ENCODE results near the gene LARP4B. TPM values are rescaled to one million over a fixed set of nuclear protein-coding genes. Genes with fewer than 3 reads are reported as not detected.

Gene LARP4B
- total and polyA plus RNA-seq, 2 of the 13 experiments (the other 11 are each of a cell fraction or from before 2014, with no cell fraction given) = 19.5 to 30.2 TPM

DNA sequence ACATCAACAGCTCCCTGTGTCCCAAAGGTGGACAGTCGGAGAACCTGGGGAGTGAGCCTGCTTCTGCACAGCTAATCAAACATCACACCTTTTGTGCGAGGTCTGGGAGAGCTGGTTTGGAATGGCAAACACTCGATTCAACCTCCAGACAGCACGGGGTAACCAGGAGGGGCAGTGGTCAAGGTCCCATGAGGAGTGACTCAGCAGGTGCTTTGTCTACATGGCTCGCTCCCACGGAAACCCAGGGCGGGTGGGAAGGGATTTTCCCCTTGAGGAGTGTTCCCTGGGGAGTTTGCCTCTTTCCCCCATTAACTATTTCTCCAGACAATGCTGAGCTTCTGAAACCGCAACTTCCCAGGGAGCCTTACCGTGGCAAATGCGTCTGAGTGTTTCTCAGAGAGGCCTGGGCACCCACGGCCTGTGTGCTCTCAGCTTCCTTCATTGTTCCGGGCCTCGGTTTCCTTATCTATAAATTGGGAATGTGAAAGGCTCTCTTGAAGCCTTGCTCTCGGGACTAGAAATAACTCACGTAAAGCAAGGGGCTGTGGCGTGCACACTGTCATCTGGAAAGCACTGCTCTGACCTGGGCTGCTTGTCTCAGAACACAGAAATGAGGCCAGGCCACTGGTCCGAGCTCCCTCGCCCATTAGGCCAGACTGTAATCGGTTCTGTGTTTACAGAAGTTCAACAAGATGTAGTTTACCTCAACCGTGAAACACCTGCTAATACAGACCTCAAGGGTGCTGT is 42.7 kb upstream of the LARP4B start (continued):
- TF ChIP-seq, protein P1, sequence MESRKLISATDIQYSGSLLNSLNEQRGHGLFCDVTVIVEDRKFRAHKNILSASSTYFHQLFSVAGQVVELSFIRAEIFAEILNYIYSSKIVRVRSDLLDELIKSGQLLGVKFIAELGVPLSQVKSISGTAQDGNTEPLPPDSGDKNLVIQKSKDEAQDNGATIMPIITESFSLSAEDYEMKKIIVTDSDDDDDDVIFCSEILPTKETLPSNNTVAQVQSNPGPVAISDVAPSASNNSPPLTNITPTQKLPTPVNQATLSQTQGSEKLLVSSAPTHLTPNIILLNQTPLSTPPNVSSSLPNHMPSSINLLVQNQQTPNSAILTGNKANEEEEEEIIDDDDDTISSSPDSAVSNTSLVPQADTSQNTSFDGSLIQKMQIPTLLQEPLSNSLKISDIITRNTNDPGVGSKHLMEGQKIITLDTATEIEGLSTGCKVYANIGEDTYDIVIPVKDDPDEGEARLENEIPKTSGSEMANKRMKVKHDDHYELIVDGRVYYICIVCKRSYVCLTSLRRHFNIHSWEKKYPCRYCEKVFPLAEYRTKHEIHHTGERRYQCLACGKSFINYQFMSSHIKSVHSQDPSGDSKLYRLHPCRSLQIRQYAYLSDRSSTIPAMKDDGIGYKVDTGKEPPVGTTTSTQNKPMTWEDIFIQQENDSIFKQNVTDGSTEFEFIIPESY (CRISPR knock-in tag; IDR thresholded peaks at IDR 0.05) = peak; percentile 27; the same call in 1 of the 2 replicates
- TF ChIP-seq HNRNPK (IDR thresholded peaks at IDR 0.05; ENCODE audit: low read depth, low read length, poor library complexity, severe bottlenecking) (no peak), ARID2 (CRISPR knock-in tag; IDR thresholded peaks at IDR 0.05; ENCODE audit: borderline replicate concordance) (no peak), KDM5A (IDR thresholded peaks at IDR 0.05; ENCODE audit: borderline replicate concordance, low read length) (no peak), ZFP1 (CRISPR knock-in tag; IDR thresholded peaks at IDR 0.05) (0 out of 2 replicates have a peak, but pooled peaks have one; percentile 17), ARNT2 (CRISPR knock-in tag; IDR thresholded peaks at IDR 0.05; ENCODE audit: low read depth) (no peak), TCF7 (IDR thresholded peaks at IDR 0.05; ENCODE audit: low read depth) (0 out of 2 replicates have a peak, but pooled peaks have one; percentile 32), ZNF549 (CRISPR knock-in tag; IDR thresholded peaks at IDR 0.05) (no peak), ZNF274 (CRISPR knock-in tag; IDR thresholded peaks at IDR 0.05) (no peak), ZNF468 (CRISPR knock-in tag; IDR thresholded peaks at IDR 0.05) (no peak), ZNF891 (CRISPR knock-in tag; IDR thresholded peaks at IDR 0.05) (no peak), ZFYVE20 (CRISPR knock-in tag; IDR thresholded peaks at IDR 0.05; ENCODE audit: borderline replicate concordance, low read depth) (no peak), RARG (CRISPR knock-in tag; IDR thresholded peaks at IDR 0.05; ENCODE audit: low read depth) (no peak), ZNF101 (CRISPR knock-in tag; IDR thresholded peaks at IDR 0.05; ENCODE audit: borderline replicate concordance, low read depth) (no peak), ZNF652 (CRISPR knock-in tag; IDR thresholded peaks at IDR 0.05; ENCODE audit: borderline replicate concordance, low read depth) (no peak), NKX3-1 (CRISPR knock-in tag; IDR thresholded peaks at IDR 0.05) (no peak), ZNF737 (CRISPR knock-in tag; IDR thresholded peaks at IDR 0.05; ENCODE audit: borderline replicate concordance) (no peak), PLRG1 (conservative IDR thresholded peaks at IDR 0.05) (no peak), SAP130 (CRISPR knock-in tag; IDR thresholded peaks at IDR 0.05; ENCODE audit: low read depth) (peak; percentile 88), ZNF264 (CRISPR knock-in tag; IDR thresholded peaks at IDR 0.05) (no peak), YY1 (IDR thresholded peaks at IDR 0.05; ENCODE audit: insufficient read depth, insufficient replicate concordance, low read depth, low read length) (no peak), ZNF672 (CRISPR knock-in tag; IDR thresholded peaks at IDR 0.05) (no peak)
- TF ChIP-seq, protein P2, sequence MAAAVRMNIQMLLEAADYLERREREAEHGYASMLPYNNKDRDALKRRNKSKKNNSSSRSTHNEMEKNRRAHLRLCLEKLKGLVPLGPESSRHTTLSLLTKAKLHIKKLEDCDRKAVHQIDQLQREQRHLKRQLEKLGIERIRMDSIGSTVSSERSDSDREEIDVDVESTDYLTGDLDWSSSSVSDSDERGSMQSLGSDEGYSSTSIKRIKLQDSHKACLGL (CRISPR knock-in tag; IDR thresholded peaks at IDR 0.05) = no peak
- TF ChIP-seq, protein P3, sequence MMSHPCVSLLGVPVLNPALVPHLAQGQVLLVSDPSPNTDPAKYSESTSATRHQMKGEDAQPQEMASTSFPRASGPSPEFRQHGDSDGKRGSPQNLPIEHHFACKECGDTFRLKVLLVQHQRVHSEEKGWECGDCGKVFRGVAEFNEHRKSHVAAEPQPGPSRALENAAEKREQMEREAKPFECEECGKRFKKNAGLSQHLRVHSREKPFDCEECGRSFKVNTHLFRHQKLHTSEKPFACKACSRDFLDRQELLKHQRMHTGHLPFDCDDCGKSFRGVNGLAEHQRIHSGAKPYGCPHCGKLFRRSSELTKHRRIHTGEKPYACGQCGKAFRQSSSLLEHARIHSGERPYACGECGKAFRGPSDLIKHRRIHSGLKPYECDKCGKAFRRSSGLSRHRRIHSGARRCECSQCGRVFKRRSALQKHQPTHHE (CRISPR knock-in tag; IDR thresholded peaks at IDR 0.05; ENCODE audit: borderline replicate concordance) = no peak
- TF ChIP-seq, protein P4, sequence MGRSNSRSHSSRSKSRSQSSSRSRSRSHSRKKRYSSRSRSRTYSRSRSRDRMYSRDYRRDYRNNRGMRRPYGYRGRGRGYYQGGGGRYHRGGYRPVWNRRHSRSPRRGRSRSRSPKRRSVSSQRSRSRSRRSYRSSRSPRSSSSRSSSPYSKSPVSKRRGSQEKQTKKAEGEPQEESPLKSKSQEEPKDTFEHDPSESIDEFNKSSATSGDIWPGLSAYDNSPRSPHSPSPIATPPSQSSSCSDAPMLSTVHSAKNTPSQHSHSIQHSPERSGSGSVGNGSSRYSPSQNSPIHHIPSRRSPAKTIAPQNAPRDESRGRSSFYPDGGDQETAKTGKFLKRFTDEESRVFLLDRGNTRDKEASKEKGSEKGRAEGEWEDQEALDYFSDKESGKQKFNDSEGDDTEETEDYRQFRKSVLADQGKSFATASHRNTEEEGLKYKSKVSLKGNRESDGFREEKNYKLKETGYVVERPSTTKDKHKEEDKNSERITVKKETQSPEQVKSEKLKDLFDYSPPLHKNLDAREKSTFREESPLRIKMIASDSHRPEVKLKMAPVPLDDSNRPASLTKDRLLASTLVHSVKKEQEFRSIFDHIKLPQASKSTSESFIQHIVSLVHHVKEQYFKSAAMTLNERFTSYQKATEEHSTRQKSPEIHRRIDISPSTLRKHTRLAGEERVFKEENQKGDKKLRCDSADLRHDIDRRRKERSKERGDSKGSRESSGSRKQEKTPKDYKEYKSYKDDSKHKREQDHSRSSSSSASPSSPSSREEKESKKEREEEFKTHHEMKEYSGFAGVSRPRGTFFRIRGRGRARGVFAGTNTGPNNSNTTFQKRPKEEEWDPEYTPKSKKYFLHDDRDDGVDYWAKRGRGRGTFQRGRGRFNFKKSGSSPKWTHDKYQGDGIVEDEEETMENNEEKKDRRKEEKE (IDR thresholded peaks at IDR 0.05) = no peak
